GM21529 (cell line): ENCODE results near the gene CTSZ.
"Not testable (repeated sequence)": the region's sequence is repeated elsewhere in the genome, so short reads cannot be mapped to it uniquely, and the experiment has no call there.

Experiments
- ATAC-seq: cut with Tn5 transposase; IDR thresholded peaks from one replicate; pipeline ENCODE4 v1.9.1; 2021; ENCODE audit not compliant: unreplicated experiment

Gene CTSZ

GRCh38 chr20:58982406-58983114, 24.5 kb downstream of the CTSZ start:
- ATAC-seq, result no peak

GRCh38 chr20:58981628-58982364, 25.3 kb downstream of the CTSZ start:
- no peak for ATAC-seq

- ATAC-seq, result peak; percentile 71
Observed at GRCh38 chr20:58980711-58981627, 26.1 kb downstream of the CTSZ start, which contains the start of gene NELFCD. Gene NELFCD, plus strand, starts transcription at chr20:58981256. Its CDS starts 54 bp downstream, at chr20:58981310.

- no peak for ATAC-seq
Observed at GRCh38 chr20:58978351-58979190, 28.5 kb downstream of the CTSZ start.

- no peak for ATAC-seq
Observed at GRCh38 chr20:58976061-58976730, 30.9 kb downstream of the CTSZ start.

GRCh38 chr20:58975353-58975752, 31.7 kb downstream of the CTSZ start:
- ATAC-seq, result no peak

- no peak for ATAC-seq
Observed at GRCh38 chr20:58973866-58974265, 33.2 kb downstream of the CTSZ start.

- ATAC-seq, result no peak
Observed at GRCh38 chr20:58973179-58973578, 33.9 kb downstream of the CTSZ start.

GRCh38 chr20:58971429-58971828, 35.6 kb downstream of the CTSZ start:
- ATAC-seq, result no peak

- ATAC-seq, result no peak
Observed at GRCh38 chr20:58970146-58970545, 36.9 kb downstream of the CTSZ start.

- ATAC-seq, result no peak
Observed at GRCh38 chr20:58969439-58969838, 37.6 kb downstream of the CTSZ start.

GRCh38 chr20:58967652-58968429, 39.2 kb downstream of the CTSZ start:
- no peak for ATAC-seq

GRCh38 chr20:58965270-58966064, 41.6 kb downstream of the CTSZ start:
- no peak for ATAC-seq

- ATAC-seq, result not testable (repeated sequence)
Observed at GRCh38 chr20:58963922-58964321, 43.1 kb downstream of the CTSZ start.

GRCh38 chr20:58963060-58963584, 43.9 kb downstream of the CTSZ start:
- ATAC-seq, result no peak

- ATAC-seq, result no peak
Observed at GRCh38 chr20:58959652-58960051, 47.4 kb downstream of the CTSZ start.

- ATAC-seq, result no peak
Observed at GRCh38 chr20:58956078-58956477, 51.0 kb downstream of the CTSZ start.

GRCh38 chr20:58953050-58953449, 54.0 kb downstream of the CTSZ start:
- ATAC-seq, result no peak
